ENCODE results near the gene LARGE1. TPM values are rescaled to one million over a fixed set of nuclear protein-coding genes. Genes with fewer than 3 reads are reported as not detected.
"Not testable (repeated sequence)": the region's sequence is repeated elsewhere in the genome, so short reads cannot be mapped to it uniquely, and the experiment has no call there.

The LARGE1 gene
- total RNA-seq, 1 experiment from 2014 or later: 4.6 TPM

GRCh38 chr22:33884829-33885228, 35.4 kb downstream of the LARGE1 start:
- no peak for DNase-seq (ENCODE audit: low spot score)

GRCh38 chr22:33883961-33884808, 36.1 kb downstream of the LARGE1 start:
- peak; percentile 12 for DNase-seq (ENCODE audit: low spot score)

GRCh38 chr22:33883561-33883960, 36.7 kb downstream of the LARGE1 start:
- peak; percentile 79 for DNase-seq (ENCODE audit: low spot score)

GRCh38 chr22:33882991-33883390, 37.3 kb downstream of the LARGE1 start:
- DNase-seq (ENCODE audit: low spot score): no peak

- no peak for DNase-seq (ENCODE audit: low spot score)
Observed at GRCh38 chr22:33880986-33881385, 39.3 kb downstream of the LARGE1 start.

GRCh38 chr22:33879796-33880195, 40.5 kb downstream of the LARGE1 start:
- DNase-seq (ENCODE audit: low spot score): no peak

GRCh38 chr22:33875316-33875715, 45.0 kb downstream of the LARGE1 start:
- no peak for DNase-seq (ENCODE audit: low spot score)

GRCh38 chr22:33874206-33874605, 46.1 kb downstream of the LARGE1 start:
- DNase-seq (ENCODE audit: low spot score): no peak

GRCh38 chr22:33873666-33874065, 46.6 kb downstream of the LARGE1 start:
- DNase-seq (ENCODE audit: low spot score): no peak

GRCh38 chr22:33873186-33873585, 47.1 kb downstream of the LARGE1 start:
- DNase-seq (ENCODE audit: low spot score): no peak

- no peak for DNase-seq (ENCODE audit: low spot score)
Observed at GRCh38 chr22:33871935-33872334, 48.3 kb downstream of the LARGE1 start.

GRCh38 chr22:33869946-33870345, 50.3 kb downstream of the LARGE1 start:
- DNase-seq (ENCODE audit: low spot score): no peak

GRCh38 chr22:33867971-33868370, 52.3 kb downstream of the LARGE1 start:
- no peak for DNase-seq (ENCODE audit: low spot score)

GRCh38 chr22:33867118-33867866, 53.0 kb downstream of the LARGE1 start:
- no peak for DNase-seq (ENCODE audit: low spot score)

GRCh38 chr22:33866511-33866910, 53.8 kb downstream of the LARGE1 start:
- DNase-seq (ENCODE audit: low spot score): no peak

GRCh38 chr22:33865996-33866395, 54.3 kb downstream of the LARGE1 start:
- no peak for DNase-seq (ENCODE audit: low spot score)

GRCh38 chr22:33865248-33865647, 55.0 kb downstream of the LARGE1 start:
- DNase-seq (ENCODE audit: low spot score): no peak

- DNase-seq (ENCODE audit: low spot score): no peak
Observed at GRCh38 chr22:33864723-33865130, 55.5 kb downstream of the LARGE1 start.

- DNase-seq (ENCODE audit: low spot score): no peak
Observed at GRCh38 chr22:33861216-33861875, 58.9 kb downstream of the LARGE1 start.

- no peak for DNase-seq (ENCODE audit: low spot score)
Observed at GRCh38 chr22:33860386-33860785, 59.9 kb downstream of the LARGE1 start.

- no peak for DNase-seq (ENCODE audit: low spot score)
Observed at GRCh38 chr22:33859311-33859710, 61.0 kb downstream of the LARGE1 start.

GRCh38 chr22:33858653-33859052, 61.6 kb downstream of the LARGE1 start:
- not testable (repeated sequence) for DNase-seq (ENCODE audit: low spot score)

Data from H4 (cell line).